CD4-positive, alpha-beta T cell treated with Interleukin-4 for 4 hours (primary cell): ENCODE data around the gene AMER1.

ENCODE experiments used
- DNase-seq: peaks from one replicate; pipeline ENCODE4 v3.0.0-alpha.2; 2020

Gene AMER1

DNA sequence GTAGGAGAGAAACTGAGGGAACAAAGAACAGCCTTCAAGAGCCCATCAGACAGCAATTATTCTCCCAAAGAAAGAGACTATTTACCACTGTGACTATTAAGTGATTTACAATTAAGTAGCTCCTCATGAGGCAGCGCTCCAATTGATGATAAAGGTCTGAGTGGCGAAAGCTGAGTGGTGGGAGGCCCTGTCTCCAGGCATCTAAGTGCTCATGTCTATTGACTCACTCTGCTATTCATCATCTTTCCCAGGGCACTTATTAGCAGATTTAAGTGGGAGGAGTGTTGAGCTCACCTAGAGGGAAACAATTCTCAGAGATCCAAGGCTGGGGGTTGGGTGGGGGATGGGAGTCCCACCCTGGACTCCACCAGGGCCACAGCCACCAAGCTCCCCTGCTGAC is 23.3 kb downstream of the AMER1 start:
- DNase-seq: no peak

GRCh38 chrX:64176876-64177275 is 28.6 kb downstream of the AMER1 start:
- DNase-seq: no peak

- no peak for DNase-seq
Measured at GRCh38 chrX:64169988-64170387, 35.5 kb downstream of the AMER1 start.

DNA sequence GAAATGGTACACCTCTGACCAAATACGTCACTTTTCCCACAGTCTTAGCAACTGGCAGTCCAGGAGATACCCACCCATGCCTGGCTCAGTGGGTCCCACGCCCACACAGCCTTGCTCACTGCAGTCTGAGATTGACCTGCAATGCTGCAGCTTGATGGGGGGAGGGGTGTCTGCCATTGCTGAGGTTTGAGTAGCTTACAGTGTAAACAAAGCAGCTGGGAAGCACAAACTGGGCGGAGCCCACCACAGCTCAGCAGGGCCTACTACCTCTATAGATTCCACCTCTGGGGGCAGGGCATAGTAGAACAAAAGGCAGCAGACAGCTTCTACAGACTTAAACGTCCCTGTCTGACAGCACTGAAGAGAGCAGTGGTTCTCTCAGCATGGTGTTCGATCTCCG is 52.7 kb downstream of the AMER1 start:
- no peak for DNase-seq

DNA sequence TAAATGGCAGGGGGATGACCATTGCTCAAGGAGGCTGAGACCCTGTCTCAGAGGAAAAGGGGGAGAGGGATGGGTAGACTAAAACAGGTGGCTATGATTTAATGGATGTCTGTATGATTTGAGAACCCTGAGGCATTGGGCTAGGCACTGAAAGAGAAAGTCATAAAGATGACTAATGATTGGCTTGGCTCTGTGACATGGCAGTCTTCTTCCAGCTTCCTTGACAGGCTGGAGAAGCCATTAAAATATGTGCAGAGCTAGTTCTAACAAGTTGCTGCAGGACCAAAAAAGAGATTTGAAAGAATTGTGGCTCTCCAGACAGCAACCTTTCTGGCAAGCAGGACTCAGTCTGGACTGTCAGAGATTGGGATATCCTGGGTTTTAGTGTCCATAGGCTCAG is 53.6 kb downstream of the AMER1 start:
- DNase-seq: no peak

- DNase-seq: no peak
Measured at GRCh38 chrX:64150775-64151174, 54.7 kb downstream of the AMER1 start.
